Cortex of kidney (tissue), 1 donor: ENCODE results near the gene LPCAT3.
"Not testable (repeated sequence)": the region's sequence is repeated elsewhere in the genome, so short reads cannot be mapped to it uniquely, and the experiment has no call there.

Source experiments
- DNase-seq: peaks from one replicate; lab custom pipeline; 2025; lab: John Stamatoyannopoulos, UW

The LPCAT3 gene

DNA sequence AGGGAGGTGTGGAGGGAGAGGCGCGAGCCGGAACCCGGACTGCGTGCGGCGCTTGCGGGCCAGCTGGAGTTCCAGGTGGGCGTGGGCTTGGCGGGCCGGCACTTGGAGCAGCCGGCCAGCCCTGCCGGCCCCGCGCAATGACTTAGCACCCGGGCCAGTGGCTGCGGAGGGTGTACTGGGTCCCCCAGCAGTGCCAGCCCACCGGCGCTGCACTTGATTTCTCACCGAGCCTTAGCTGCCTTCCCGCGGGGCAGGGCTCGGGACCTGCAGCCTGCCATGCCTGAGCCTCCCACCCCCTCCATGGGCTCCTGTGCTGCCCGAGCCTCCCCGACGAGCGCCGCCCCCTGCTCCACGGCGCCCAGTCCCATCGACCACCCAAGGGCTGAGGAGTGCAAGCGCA is 19.1 kb upstream of the LPCAT3 start:
- DNase-seq, result not testable (repeated sequence)

GRCh38 chr12:7035463-7035862 is 17.2 kb upstream of the LPCAT3 start:
- DNase-seq, result no peak

DNA sequence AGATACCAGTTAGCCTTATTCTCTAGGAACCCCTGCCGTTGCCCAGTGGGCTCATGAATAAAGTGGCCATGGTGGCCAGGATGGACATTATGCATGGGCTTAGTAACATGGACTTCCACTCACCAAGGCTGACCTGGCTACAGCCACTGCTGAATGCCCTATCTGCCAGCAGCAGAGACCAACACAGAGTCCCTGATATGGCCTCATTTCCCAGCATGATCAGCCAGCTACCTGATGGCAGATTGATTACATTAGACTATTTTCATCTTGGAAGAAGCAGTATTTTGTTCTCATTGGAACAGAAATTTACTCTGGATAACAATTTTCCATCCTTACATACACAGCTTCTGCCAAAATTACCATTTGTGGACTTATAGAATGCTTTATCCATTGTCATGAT is 16.2 kb upstream of the LPCAT3 start:
- no peak for DNase-seq

- DNase-seq, result no peak
Measured at GRCh38 chr12:7032990-7033389, 14.7 kb upstream of the LPCAT3 start.

DNA sequence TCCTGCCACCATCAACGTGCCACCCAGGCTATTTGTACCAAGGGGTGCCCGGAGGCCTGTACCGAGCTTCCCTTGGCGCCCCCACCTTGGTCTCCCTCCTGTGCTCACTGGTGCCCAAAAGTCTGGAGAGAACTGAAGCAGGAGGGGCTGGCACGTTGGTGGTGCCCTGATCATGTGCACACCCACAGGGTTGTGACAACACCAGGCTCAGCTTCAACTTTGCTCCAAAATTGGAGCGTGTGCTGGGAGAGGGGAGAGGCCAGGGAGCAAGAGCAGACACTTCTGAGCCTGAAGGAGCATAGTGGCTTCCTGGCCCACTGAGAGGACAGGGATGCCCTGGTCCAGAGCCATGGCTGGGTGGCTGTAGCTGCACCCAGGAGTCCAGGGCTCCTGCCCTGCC is 13.0 kb upstream of the LPCAT3 start:
- DNase-seq, result no peak

- DNase-seq, result no peak
Measured at GRCh38 chr12:7026854-7027253, 8.6 kb upstream of the LPCAT3 start.

- DNase-seq, result no peak
Measured at GRCh38 chr12:7023114-7023513, 4.8 kb upstream of the LPCAT3 start.

DNA sequence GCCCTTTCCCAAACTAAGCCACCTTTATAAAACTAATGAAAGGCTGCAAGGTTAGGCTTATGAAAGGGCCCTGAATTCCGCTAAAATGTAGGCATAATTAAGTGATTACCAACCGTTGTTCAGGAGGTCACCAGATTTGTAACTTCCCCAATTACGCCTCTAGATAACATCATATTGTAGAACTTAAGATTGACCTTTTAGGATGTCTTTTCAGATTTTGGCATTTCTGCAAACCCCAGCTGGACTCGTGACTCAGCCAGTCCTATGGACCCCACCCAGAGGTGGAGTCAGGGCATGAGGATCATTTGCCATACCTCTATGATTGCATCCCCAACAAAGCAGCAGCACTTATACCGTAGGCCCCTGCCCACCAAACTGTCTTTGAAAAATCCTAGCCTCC is 3.7 kb upstream of the LPCAT3 start:
- no peak for DNase-seq

DNA sequence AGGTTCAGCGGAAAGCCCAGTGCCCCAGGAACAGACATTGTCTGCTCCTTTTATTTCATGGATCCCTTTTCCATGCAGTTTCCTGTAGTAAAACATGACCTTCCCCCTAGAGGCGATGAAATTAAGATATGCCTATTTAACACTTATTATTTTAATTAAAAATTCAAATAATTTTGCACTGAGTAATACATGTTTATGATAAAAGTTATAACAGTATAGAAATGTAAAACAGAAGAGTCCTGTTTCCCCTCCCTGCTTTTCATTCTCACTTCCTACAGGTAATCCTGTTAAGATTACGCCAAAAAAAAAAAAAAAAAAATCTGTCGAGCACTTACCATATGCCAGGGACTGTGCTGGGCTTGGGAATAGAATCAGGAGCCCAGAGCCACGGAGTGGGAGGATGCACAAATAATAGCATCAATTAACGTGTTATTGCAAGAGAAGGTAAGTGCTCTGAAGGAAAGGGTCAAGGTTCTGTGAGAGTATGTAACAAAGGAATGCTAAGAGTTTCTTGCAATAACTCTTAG is 830 bp upstream of the LPCAT3 start:
- no peak for DNase-seq

- DNase-seq, result no peak
Measured at GRCh38 chr12:7017870-7018349, 366 bp downstream of the LPCAT3 start.

DNA sequence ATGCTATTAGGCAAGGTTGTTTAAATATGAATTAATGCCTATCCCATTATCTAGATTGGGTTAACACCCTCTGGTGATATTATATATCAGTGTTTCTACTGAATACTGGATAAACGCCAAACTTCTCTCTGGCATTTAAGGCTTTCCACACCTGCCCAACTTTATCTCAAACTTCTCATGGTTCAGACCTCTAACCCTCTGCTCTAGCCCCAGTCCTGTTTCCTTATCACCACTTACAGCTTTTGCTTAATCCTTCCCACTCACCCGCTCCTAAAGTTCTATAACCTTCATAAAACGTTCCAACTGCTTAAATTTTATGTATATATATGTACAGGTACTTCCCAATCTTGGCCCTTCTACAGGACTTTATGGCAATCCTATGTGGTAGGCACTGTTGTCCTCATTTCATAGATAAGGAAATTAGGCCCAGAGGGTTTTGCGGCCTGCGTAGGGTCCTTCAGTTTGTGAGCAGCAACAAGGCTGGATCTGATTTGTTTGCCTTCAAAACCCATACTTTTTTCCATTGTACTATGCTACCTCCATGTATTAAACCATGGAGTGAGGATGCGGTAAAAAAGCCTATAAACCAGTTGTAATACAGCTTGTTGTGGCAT is 1.2 kb downstream of the LPCAT3 start:
- DNase-seq, result no peak

- no peak for DNase-seq
Measured at GRCh38 chr12:7015555-7016370, 2.5 kb downstream of the LPCAT3 start.

GRCh38 chr12:7013101-7013500 is 5.2 kb downstream of the LPCAT3 start:
- no peak for DNase-seq

DNA sequence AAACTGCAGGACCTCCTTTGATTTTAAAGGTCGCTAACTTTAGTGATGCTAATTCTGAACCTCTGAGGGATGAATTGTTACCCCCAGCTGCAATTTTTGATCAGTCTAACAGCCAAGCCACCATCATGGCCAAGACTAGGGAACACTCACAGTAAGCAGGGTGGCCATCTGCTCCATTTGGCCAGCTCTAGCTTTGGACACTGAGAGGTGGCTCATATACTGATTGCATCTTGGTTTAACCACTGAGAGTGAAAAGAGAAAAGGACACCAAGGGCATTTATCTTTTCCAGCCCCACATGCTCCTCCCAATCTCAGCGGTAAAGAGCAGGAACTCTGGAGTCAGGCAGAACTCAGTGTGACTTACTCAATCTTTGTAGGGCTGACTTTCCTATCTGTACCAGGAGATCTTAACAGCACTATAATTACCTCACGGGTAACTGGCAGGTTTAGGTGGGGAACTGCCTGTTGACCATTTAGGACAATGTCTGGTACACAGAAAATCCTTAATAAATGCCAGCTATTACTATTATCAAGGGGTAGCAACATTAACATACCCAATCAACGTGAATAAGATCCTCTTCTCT is 6.2 kb downstream of the LPCAT3 start:
- no peak for DNase-seq

- not testable (repeated sequence) for DNase-seq
Measured at GRCh38 chr12:7011398-7011797, 6.9 kb downstream of the LPCAT3 start.

GRCh38 chr12:7009512-7009911 is 8.8 kb downstream of the LPCAT3 start:
- DNase-seq, result no peak

- no peak for DNase-seq
Measured at GRCh38 chr12:7008864-7009263, 9.4 kb downstream of the LPCAT3 start.

GRCh38 chr12:7006639-7007038 is 11.6 kb downstream of the LPCAT3 start:
- DNase-seq, result no peak

- no peak for DNase-seq
Measured at GRCh38 chr12:7005311-7005710, 13.0 kb downstream of the LPCAT3 start.

DNA sequence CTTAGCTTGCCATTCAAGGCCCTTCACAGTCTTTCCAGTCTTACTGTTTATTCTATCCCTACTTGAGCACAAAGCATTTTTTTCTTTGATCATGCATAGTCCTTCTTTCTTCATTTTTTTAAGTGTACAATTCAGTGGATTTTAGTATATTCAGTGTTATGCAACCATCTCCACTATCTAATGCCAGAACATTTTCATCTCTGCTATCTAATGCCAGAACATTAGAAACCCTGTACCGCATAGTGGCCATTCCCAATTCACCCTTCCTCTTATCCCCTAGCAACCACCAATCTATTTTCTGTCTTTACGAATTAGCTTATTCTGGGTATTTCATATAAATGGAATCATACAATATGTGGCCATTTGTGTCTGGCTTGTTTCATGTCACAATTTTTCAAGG is 13.4 kb downstream of the LPCAT3 start:
- no peak for DNase-seq

- no peak for DNase-seq
Measured at GRCh38 chr12:7004287-7004803, 13.9 kb downstream of the LPCAT3 start.

GRCh38 chr12:7001921-7002591 is 16.2 kb downstream of the LPCAT3 start:
- no peak for DNase-seq
